H9 (cell line): ENCODE results near the gene ITM2B. TPM values are rescaled to one million over a fixed set of nuclear protein-coding genes. Genes with fewer than 3 reads are reported as not detected.

Experiments used
- DNase-seq: peaks from one replicate; pipeline ENCODE4 v3.0.0-alpha.2; 2017
- H2AFZ ChIP-seq: one replicate; pipeline ENCODE4 v1.6.1; 2013; ENCODE audit warnings: mild to moderate bottlenecking, low read length, control low read depth, moderate library complexity
- H2AK5ac ChIP-seq: 2 replicates; pipeline ENCODE4 v1.6.1; 2013; ENCODE audit warnings: low read length, control low read depth, mixed read lengths; ENCODE audit not compliant: insufficient read length
- H2BK120ac ChIP-seq: one replicate; pipeline ENCODE4 v1.6.1; 2013; ENCODE audit warnings: low read depth, mild to moderate bottlenecking, low read length, control low read depth, inconsistent platforms; ENCODE audit not compliant: poor library complexity, severe bottlenecking
- H2BK12ac ChIP-seq: 2 replicates; pipeline ENCODE4 v1.6.1; 2013; ENCODE audit warnings: low read length, control low read depth, mixed read lengths, low read depth; ENCODE audit not compliant: insufficient read length
- H2BK15ac ChIP-seq: 2 replicates; pipeline ENCODE4 v1.6.1; 2013; ENCODE audit warnings: low read depth, low read length, control low read depth
- H2BK20ac ChIP-seq: one replicate; pipeline ENCODE4 v1.6.1; 2013; ENCODE audit warnings: low read depth, mild to moderate bottlenecking, low read length, control low read depth, inconsistent platforms; ENCODE audit not compliant: poor library complexity, severe bottlenecking
- H2BK5ac ChIP-seq: 2 replicates; pipeline ENCODE4 v1.6.1; 2013; ENCODE audit warnings: low read length, control low read depth, mixed read lengths; ENCODE audit not compliant: insufficient read length
- H3K14ac ChIP-seq: 2 replicates; pipeline ENCODE4 v1.6.1; 2013; ENCODE audit warnings: low read length, control low read depth; ENCODE audit not compliant: insufficient read depth
- H3K18ac ChIP-seq: 2 replicates; pipeline ENCODE4 v1.6.1; 2013; ENCODE audit warnings: low read depth, mild to moderate bottlenecking, mixed read lengths, low read length, control low read depth; ENCODE audit not compliant: insufficient read length
- H3K23ac ChIP-seq: 2 replicates; pipeline ENCODE4 v1.6.1; 2013; ENCODE audit warnings: low read length, control low read depth, mixed read lengths, low read depth; ENCODE audit not compliant: insufficient read length
- H3K23me2 ChIP-seq: 2 replicates; pipeline ENCODE4 v1.6.1; 2013; ENCODE audit warnings: low read depth, mild to moderate bottlenecking, mixed read lengths, low read length, control low read depth; ENCODE audit not compliant: insufficient read length, poor library complexity, severe bottlenecking
- H3K27ac ChIP-seq: 2 replicates; pipeline ENCODE4 v1.5.1; 2013; ENCODE audit warnings: low read length, control low read depth, mixed read lengths, low read depth; ENCODE audit not compliant: insufficient read length
- H3K27me3 ChIP-seq: 2 replicates; pipeline ENCODE4 v1.6.1; 2013; ENCODE audit warnings: low read length, control low read depth, inconsistent platforms; ENCODE audit not compliant: insufficient read depth
- H3K4ac ChIP-seq: 2 replicates; pipeline ENCODE4 v1.6.1; 2013; ENCODE audit warnings: low read depth, mild to moderate bottlenecking, control low read depth, inconsistent platforms, low read length, moderate library complexity
- H3K4me1 ChIP-seq: 2 replicates; pipeline ENCODE4 v1.6.1; 2013; ENCODE audit warnings: low read length, control low read depth, inconsistent platforms; ENCODE audit not compliant: insufficient read depth
- H3K4me2 ChIP-seq: 2 replicates; pipeline ENCODE4 v1.6.1; 2013; ENCODE audit warnings: low read length, control low read depth, mixed read lengths; ENCODE audit not compliant: insufficient read length, insufficient read depth
- H3K56ac ChIP-seq: 2 replicates; pipeline ENCODE4 v1.6.1; 2013; ENCODE audit warnings: low read depth, mild to moderate bottlenecking, mixed read lengths, low read length, control low read depth; ENCODE audit not compliant: insufficient read length
- H3K79me1 ChIP-seq: 2 replicates; pipeline ENCODE4 v1.6.1; 2013; ENCODE audit warnings: low read depth, mild to moderate bottlenecking, moderate library complexity, low read length, control low read depth, inconsistent platforms; ENCODE audit not compliant: insufficient read depth, poor library complexity, severe bottlenecking
- H3K79me2 ChIP-seq: 2 replicates; pipeline ENCODE4 v1.6.1; 2013; ENCODE audit warnings: low read length, control low read depth, inconsistent platforms; ENCODE audit not compliant: insufficient read depth
- H3K9ac ChIP-seq: 2 replicates; pipeline ENCODE4 v1.6.1; 2013; ENCODE audit warnings: low read length, control low read depth, mixed read lengths; ENCODE audit not compliant: insufficient read length; ENCODE audit errors: extremely low read depth
- H3K9me3 ChIP-seq: one replicate; pipeline ENCODE4 v1.6.1; 2013; ENCODE audit warnings: low read depth, low read length, inconsistent platforms; ENCODE audit not compliant: control insufficient read depth
- H3T11ph ChIP-seq: one replicate; pipeline ENCODE4 v1.6.1; 2013; ENCODE audit warnings: mild to moderate bottlenecking, low read length, control low read depth, inconsistent platforms
- H4K20me1 ChIP-seq: one replicate; pipeline ENCODE4 v1.6.1; 2013; ENCODE audit not compliant: control insufficient read depth, insufficient read length, insufficient read depth
- H4K5ac ChIP-seq: 2 replicates; pipeline ENCODE4 v1.6.1; 2013; ENCODE audit warnings: low read depth, mild to moderate bottlenecking, mixed read lengths, low read length, control low read depth; ENCODE audit not compliant: insufficient read length
- H4K8ac ChIP-seq: replicated peaks from 2 replicates; pipeline ENCODE4 v1.6.1; 2013; ENCODE audit warnings: low read length, control low read depth, mixed read lengths, low read depth; ENCODE audit not compliant: insufficient read length
- H4K91ac ChIP-seq: 2 replicates; pipeline ENCODE4 v1.6.1; 2013; ENCODE audit warnings: low read depth, mild to moderate bottlenecking, moderate library complexity, mixed read lengths, low read length, control low read depth; ENCODE audit not compliant: insufficient read length
- H3K27ac Mint-ChIP-seq, 3 experiments: 2 replicates in 2 of 3; 3 replicates in 1 of 3; pipeline ENCODE4 v1.8.0; 2020 to 2021; ENCODE audit warnings: mixed read lengths in 3 of 3, mild to moderate bottlenecking in 1 of 3, moderate library complexity in 1 of 3
- H3K27me3 Mint-ChIP-seq: 2 replicates; pipeline ENCODE4 v1.8.0; 2021; ENCODE audit warnings: low read depth, mild to moderate bottlenecking, moderate library complexity, mixed read lengths
- H3K36me3 Mint-ChIP-seq, 3 experiments: 2 replicates in 2 of 3; 3 replicates in 1 of 3; pipeline ENCODE4 v1.8.0; 2020 to 2021; ENCODE audit warnings: low read depth in 3 of 3, mixed read lengths in 3 of 3; ENCODE audit not compliant: insufficient read depth in 1 of 3
- H3K4me1 Mint-ChIP-seq, 2 experiments: 2 replicates each; pipeline ENCODE4 v1.8.0; 2020; ENCODE audit warnings: mixed read lengths in 2 of 2
- H3K4me3 Mint-ChIP-seq, 2 experiments: 2 replicates in 1 of 2; 3 replicates in 1 of 2; pipeline ENCODE4 v1.8.0; 2020 to 2021; ENCODE audit warnings: mild to moderate bottlenecking in 2 of 2, mixed read lengths in 2 of 2, moderate library complexity in 1 of 2
- H3K9me3 Mint-ChIP-seq, 2 experiments: 2 replicates in 1 of 2; 3 replicates in 1 of 2; pipeline ENCODE4 v1.8.0; 2020; ENCODE audit warnings: mild to moderate bottlenecking in 2 of 2, mixed read lengths in 2 of 2, moderate library complexity in 1 of 2
- CTCF ChIP-seq: fragments of 200-600 bp; sonication (generic); conservative IDR thresholded peaks from 3 replicates; pipeline ENCODE4 v1.8.0; 2021; ENCODE audit warnings: antibody characterized with exemption, mild to moderate bottlenecking
- WGBS: extraction: QIAGEN DNeasy Blood & Tissue Kit; methylation state at CpG from one replicate; pipeline ENCODE4 v1.1.7; 2013; ENCODE audit warnings: missing lambda C conversion rate, low lambda C conversion rate, mixed read lengths; ENCODE audit not compliant: insufficient read length; ENCODE audit errors: extremely low coverage; 5-methylcytosine and 5-hydroxymethylcytosine counted together
- total RNA-seq: library from RNA; stranded (reverse); gene quantifications from 2 replicates; pipeline ENCODE4 v1.2.1, GENCODE V29; 2021

ITM2B gene
- total RNA-seq, 1 experiment from 2014 or later, result 175 TPM

DNA sequence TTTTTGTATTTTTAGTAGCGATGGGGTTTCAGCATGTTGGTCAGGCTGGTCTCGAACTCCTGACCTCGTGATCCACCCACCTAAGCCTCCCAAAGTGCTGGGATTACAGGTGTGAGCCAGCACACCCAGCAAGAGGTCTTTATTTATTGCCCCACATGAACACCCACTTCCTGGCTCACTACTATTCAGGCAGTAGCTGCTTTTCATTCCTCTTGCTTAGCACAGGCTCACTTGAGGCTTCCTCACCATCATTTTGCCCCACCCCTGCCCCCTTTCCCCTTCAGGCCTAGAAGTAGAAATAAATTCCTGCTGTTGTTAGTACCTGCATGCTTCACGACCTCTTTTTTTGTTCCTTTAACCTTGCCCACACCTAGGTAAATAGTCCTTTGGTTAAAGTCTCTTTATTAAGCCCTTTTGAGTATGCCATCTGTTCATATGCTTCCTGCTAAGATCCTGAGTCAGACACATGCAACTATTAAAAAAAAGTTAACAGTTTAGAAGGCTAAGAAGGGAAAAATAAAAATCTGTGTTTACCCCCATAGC, 33.5 kb upstream of the ITM2B start:
- peaks cover 4 to 13% of the 10 kb centered on the region in 2 experiments for H3K9me3 Mint-ChIP-seq

More for the DNA sequence above, 33.5 kb upstream of the ITM2B start:
- no peaks in the 10 kb centered on the region for H3K4me1 ChIP-seq
- H2BK12ac ChIP-seq, result no peak overlapping the region
- H4K91ac ChIP-seq, result no peak overlapping the region
- Mint-ChIP-seq H3K36me3 (no peaks in the 10 kb centered on the region; a peak in 3 of 7 replicates), H3K27me3 (no peaks in the 10 kb centered on the region; the same call in 1 of the 2 replicates), H3K4me3 (no peak overlapping the region), H3K4me1 (0 out of 4 replicates have a peak, but pooled peaks cover 3 to 5% of the 10 kb centered on the region in 2 experiments), H3K27ac (no peak overlapping the region; a peak in 1 of 7 replicates)
- H3K18ac ChIP-seq, result no peak overlapping the region
- no peak overlapping the region for H4K5ac ChIP-seq
- no peaks in the 10 kb centered on the region for H3K27me3 ChIP-seq
- no peak overlapping the region for H2AFZ ChIP-seq
- no peak overlapping the region for H2BK15ac ChIP-seq
- no peak overlapping the region for H3K4me2 ChIP-seq
- no CpG with 5 or more reads among the region's 4 CpGs for WGBS
- no peak overlapping the region for H4K8ac ChIP-seq
- no peak overlapping the region for H3K23ac ChIP-seq
- H2BK5ac ChIP-seq, result no peak overlapping the region
- no peak for TF ChIP-seq CTCF
- no peak overlapping the region for H2BK120ac ChIP-seq
- H3K9me3 ChIP-seq, result no peaks in the 10 kb centered on the region
- H3K4ac ChIP-seq, result no peak overlapping the region
- H3K79me2 ChIP-seq, result no peaks in the 10 kb centered on the region
- H3K56ac ChIP-seq, result no peak overlapping the region
- DNase-seq, result no peak
- H3K9ac ChIP-seq, result no peak overlapping the region
- H3K14ac ChIP-seq, result no peak overlapping the region
- no peaks in the 10 kb centered on the region for H3K79me1 ChIP-seq
- H3T11ph ChIP-seq, result no peak overlapping the region
- H3K23me2 ChIP-seq, result no peaks in the 10 kb centered on the region
- no peak overlapping the region for H2AK5ac ChIP-seq
- no peaks in the 10 kb centered on the region for H4K20me1 ChIP-seq
- no peak overlapping the region for H3K27ac ChIP-seq
- no peak overlapping the region for H2BK20ac ChIP-seq
